CD8-positive, alpha-beta memory T cell (primary cell): Measurements from ENCODE around the gene LRRC23. TPM values are rescaled to one million over a fixed set of nuclear protein-coding genes. Genes with fewer than 3 reads are reported as not detected.
A peak's percentile ranks its signal among the peaks of the same experiment; 100 is the strongest.

Experiments used
- CTCF ChIA-PET: fragments of 350-600 bp; sonication (Branson Sonifier 250); formaldehyde crosslinking; loops from one replicate; lab custom pipeline; 2021; ENCODE audit warnings: antibody characterized with exemption; lab: Charles Lee
- POLR2A ChIA-PET: fragments of 350-600 bp; sonication (Branson Sonifier 250); formaldehyde crosslinking; loops from one replicate; lab custom pipeline; 2021; ENCODE audit warnings: antibody characterized with exemption; lab: Charles Lee
- DNase-seq, 5 donors: peaks; one replicate each; pipeline versions ENCODE4 v3.0.0 to v3.0.0-alpha.2; 2020 to 2022; ENCODE audit warnings: mixed read lengths in 1 of 5
- H3K27ac ChIP-seq: one replicate; pipeline ENCODE4 v1.7.0; 2013; ENCODE audit warnings: low read depth, mild to moderate bottlenecking, low read length, moderate library complexity
- H3K27me3 ChIP-seq: 2 replicates; pipeline ENCODE4 v1.7.0; 2013; ENCODE audit warnings: low read length, mild to moderate bottlenecking; ENCODE audit not compliant: insufficient read depth, poor library complexity, severe bottlenecking
- H3K36me3 ChIP-seq: 2 replicates; pipeline ENCODE4 v1.7.0; 2013; ENCODE audit warnings: mild to moderate bottlenecking, low read length, moderate library complexity; ENCODE audit not compliant: insufficient read depth
- H3K4me1 ChIP-seq: 2 replicates; pipeline ENCODE4 v1.7.0; 2013; ENCODE audit warnings: mild to moderate bottlenecking, low read length, moderate library complexity; ENCODE audit not compliant: insufficient read depth
- H3K4me3 ChIP-seq: 2 replicates; pipeline ENCODE4 v1.7.0; 2013; ENCODE audit warnings: mild to moderate bottlenecking, low read length
- H3K9me3 ChIP-seq: 2 replicates; pipeline ENCODE4 v1.7.0; 2013; ENCODE audit warnings: mild to moderate bottlenecking, low read length
- H3K27ac Mint-ChIP-seq, 8 donors: one replicate each; pipeline ENCODE4 v1.8.0; 2020 to 2021; ENCODE audit warnings: mixed read lengths in 8 of 8, mild to moderate bottlenecking in 6 of 8, inconsistent platforms in 3 of 8, moderate library complexity in 3 of 8
- H3K27me3 Mint-ChIP-seq, 2 donors: one replicate each; pipeline ENCODE4 v1.8.0; 2020 to 2021; ENCODE audit warnings: mixed read lengths in 2 of 2, mild to moderate bottlenecking in 1 of 2, moderate library complexity in 1 of 2
- H3K36me3 Mint-ChIP-seq, 3 donors: one replicate each; pipeline ENCODE4 v1.8.0; 2020 to 2021; ENCODE audit warnings: mixed read lengths in 3 of 3, inconsistent platforms in 1 of 3, mild to moderate bottlenecking in 1 of 3
- H3K4me1 Mint-ChIP-seq, 3 donors: one replicate each; pipeline ENCODE4 v1.8.0; 2020 to 2021; ENCODE audit warnings: mixed read lengths in 3 of 3, inconsistent platforms in 1 of 3, mild to moderate bottlenecking in 1 of 3
- H3K4me3 Mint-ChIP-seq, 7 donors: one replicate each; pipeline ENCODE4 v1.8.0; 2020 to 2021; ENCODE audit warnings: mixed read lengths in 7 of 7, mild to moderate bottlenecking in 6 of 7, moderate library complexity in 4 of 7, inconsistent platforms in 2 of 7
- H3K9me3 Mint-ChIP-seq, 5 donors: one replicate each; pipeline ENCODE4 v1.8.0; 2020 to 2022; ENCODE audit warnings: mixed read lengths in 5 of 5, mild to moderate bottlenecking in 3 of 5, moderate library complexity in 2 of 5, inconsistent platforms in 1 of 5
- polyA plus RNA-seq: library from polyadenylated mRNA; unstranded; fragments of 300-500 nt; fragmentation: Illumina TruSeq; gene quantifications from one replicate; pipeline ENCODE4 v1.2.3, GENCODE V29; 2021
- total RNA-seq, 2 experiments: library from RNA; stranded (reverse); gene quantifications; one replicate each; pipeline ENCODE4 v1.2.3, GENCODE V29; 2021

The LRRC23 gene
- total and polyA plus RNA-seq, 3 experiments from 2014 or later: 4.9 to 5.0 (median 5.0) TPM

DNA sequence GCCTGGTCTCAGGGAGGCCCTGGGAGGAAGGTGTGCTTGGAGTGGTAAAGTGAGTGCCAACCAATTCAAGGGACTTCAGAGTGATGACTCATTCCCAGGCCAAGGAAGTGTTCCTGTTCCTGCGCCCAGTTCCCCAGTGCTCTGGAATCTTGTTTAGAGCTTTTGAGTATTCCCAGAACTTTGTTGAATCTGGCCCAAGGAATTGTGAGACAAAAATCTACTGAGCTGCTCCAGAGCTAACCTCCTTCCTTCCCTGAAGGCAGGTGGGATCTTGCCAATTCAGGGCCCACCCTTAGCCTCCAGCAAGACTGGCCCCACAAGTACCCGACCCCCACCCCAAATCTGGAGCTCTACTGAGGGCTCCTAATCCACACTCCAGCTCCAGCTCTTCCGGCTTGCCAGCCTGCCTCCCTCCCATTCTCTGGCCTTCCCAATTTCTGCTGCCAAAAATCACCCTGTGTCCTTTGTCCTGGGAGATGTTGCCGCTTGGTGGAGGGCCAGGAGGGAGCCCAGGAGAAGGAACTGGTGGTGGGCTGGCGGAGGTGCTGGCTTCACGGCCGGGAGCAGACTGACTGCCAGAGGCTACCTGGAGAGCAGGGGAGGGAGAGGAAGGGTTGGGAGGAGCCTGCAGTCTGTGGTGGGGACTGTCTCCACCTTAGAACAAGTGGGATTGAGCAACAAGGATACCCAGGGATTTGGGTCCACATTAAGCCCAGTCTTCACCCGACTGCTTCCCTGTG lies 21.1 kb downstream of the LRRC23 start:
- H3K4me1 Mint-ChIP-seq: peaks cover 32 to 47% (median 40%) of the 10 kb centered on the region in 3 donors
- no peak for DNase-seq
- CTCF ChIA-PET: interaction anchor here (0.8 to 8.9 kb wide), 15 partner anchors 12 to 185 kb away, joined by 3 to 88 read pairs (median 8); partner anchors contain the start of genes C12orf57, C1R, C1RL and ENO2
- H3K27ac Mint-ChIP-seq: peak overlapping the region in 7 of 8 donors; percentile 40 to 92 (median 74)
- H3K36me3 ChIP-seq: no peaks in the 10 kb centered on the region
- no peak overlapping the region for H3K27ac ChIP-seq
- H3K27me3 Mint-ChIP-seq: no peaks in the 10 kb centered on the region
- no peaks in the 10 kb centered on the region for H3K27me3 ChIP-seq
- H3K9me3 Mint-ChIP-seq: no peaks in the 10 kb centered on the region
- peak overlapping the region; percentile 17 to 97 (median 91) for H3K4me3 Mint-ChIP-seq
- H3K9me3 ChIP-seq: no peaks in the 10 kb centered on the region
- POLR2A ChIA-PET: interaction anchor here (0.5 to 2.3 kb wide), 8 partner anchors 10 to 1011 kb away, joined by 3 to 12 read pairs (median 4); partner anchors contain the start of genes ENO2 and SPSB2
- H3K36me3 Mint-ChIP-seq: peaks cover 0 to 26% (median 0%) of the 10 kb centered on the region in 3 donors
- no peak overlapping the region for H3K4me3 ChIP-seq
- peaks cover 37% of the 10 kb centered on the region for H3K4me1 ChIP-seq

DNA sequence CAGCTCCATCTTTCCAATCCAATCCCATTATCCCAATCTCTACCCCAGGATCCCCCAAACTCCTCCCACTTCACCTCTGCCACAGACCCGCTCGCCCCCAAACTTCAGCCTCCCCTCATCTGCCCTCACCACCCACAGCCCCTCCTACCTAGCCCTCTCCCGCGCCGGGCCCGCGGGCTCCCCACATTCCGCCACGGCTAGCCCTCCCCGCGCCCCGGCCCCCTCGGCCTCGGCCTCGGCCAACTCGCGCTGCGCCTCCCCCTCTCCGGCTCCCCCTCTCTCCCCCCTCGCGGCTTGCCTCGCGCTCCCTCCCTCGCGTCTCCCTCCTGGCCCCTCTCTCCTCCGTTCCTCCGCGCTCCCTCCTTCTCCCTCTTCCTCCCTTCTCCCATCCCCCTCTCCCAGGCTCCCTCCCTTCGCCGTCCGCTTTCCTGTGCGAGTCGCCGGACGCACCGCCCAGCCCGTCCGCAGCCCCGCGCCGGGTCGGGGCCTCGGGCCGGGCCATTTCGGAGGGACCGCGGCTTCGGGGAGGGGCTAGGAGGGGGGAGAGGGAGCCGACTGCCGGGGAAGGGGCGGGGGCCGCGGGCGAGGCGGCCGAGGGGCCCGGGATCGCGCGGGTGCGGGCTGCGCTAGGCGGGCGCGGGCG lies 22.9 kb downstream of the LRRC23 start, which contains the start of gene ATN1:
Gene ATN1, plus strand, starts transcription at position 581 of the 643 bp plus-strand sequence. CDS start 6,043 bp downstream, outside the sequence.
- Histone ChIP-seq H3K27me3 (no peaks in the 10 kb centered on the region), H3K36me3 (no peaks in the 10 kb centered on the region), H3K27ac (peak within 1 kb of the TSS; percentile 65), H3K9me3 (no peaks in the 10 kb centered on the region), H3K4me1 (peaks cover 48% of the 10 kb centered on the region), H3K4me3 (peak within 1 kb of the TSS; percentile 59)
- Mint-ChIP-seq H3K4me1 (peaks cover 32 to 57% (median 46%) of the 10 kb centered on the region in 3 donors), H3K27ac (peak within 1 kb of the TSS; percentile 68 to 99 (median 93)), H3K9me3 (no peaks in the 10 kb centered on the region), H3K36me3 (peaks cover 0 to 12% (median 0%) of the 10 kb centered on the region in 3 donors), H3K4me3 (peak within 1 kb of the TSS; percentile 82 to 97 (median 92)), H3K27me3 (no peaks in the 10 kb centered on the region)
- POLR2A ChIA-PET: interaction anchor here (0.9 to 1.6 kb wide), 5 partner anchors 8 to 181 kb away, joined by 3 to 6 read pairs (median 3); partner anchors contain the start of genes C12orf57, C1RL and RNU7-1
- CTCF ChIA-PET: interaction anchor here (3.1 to 8.9 kb wide), 7 partner anchors 10 to 183 kb away, joined by 8 to 88 read pairs (median 69); partner anchors contain the start of genes C12orf57, C1RL, ENO2 and RNU7-1
- DNase-seq: peak; percentile 27 to 68 (median 38)

DNA sequence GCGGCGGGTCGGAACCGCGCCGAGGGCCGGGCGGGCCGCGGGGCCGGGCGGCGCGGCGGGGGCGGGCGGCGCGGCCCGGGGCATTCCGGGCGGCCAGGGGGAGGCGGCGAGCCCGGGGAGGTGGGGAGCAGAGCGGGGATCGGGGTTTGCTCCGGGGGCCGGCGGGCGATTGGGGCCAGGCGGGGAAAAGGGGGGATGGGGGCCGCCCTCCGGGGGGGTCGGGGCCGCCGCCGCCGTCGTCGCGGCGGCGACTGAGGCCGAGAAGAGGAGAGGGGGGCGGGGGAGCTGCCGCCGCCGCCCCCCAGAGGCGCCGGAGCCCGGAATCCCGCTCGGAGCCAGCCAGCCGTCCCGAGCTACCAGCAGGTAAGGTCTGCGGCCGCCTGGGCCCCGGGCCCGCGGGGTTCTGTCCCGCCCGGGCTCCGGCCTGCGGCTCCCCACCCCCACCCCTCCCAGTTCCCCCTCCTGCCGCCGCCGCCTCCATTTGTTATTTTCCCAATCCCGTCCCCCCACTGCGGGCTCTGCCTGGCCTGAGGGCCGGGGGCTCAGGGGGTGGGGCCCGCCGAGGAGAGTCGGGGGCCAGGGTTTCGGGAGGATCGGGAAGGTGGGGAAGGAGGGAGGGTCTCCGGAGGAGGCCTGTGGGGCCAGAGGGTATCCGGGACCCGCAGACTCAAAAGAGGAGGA lies 23.5 kb downstream of the LRRC23 start:
- Mint-ChIP-seq H3K27me3 (no peaks in the 10 kb centered on the region), H3K9me3 (no peaks in the 10 kb centered on the region), H3K4me3 (peak overlapping the region; percentile 82 to 91 (median 87)), H3K36me3 (peaks cover 0 to 8% (median 3%) of the 10 kb centered on the region in 3 donors), H3K4me1 (peaks cover 36 to 62% (median 51%) of the 10 kb centered on the region in 3 donors), H3K27ac (peak overlapping the region; percentile 68 to 99 (median 92))
- Histone ChIP-seq H3K4me1 (peaks cover 55% of the 10 kb centered on the region), H3K4me3 (peak overlapping the region; percentile 47), H3K27me3 (no peaks in the 10 kb centered on the region), H3K27ac (peak overlapping the region; percentile 65), H3K36me3 (no peaks in the 10 kb centered on the region), H3K9me3 (no peaks in the 10 kb centered on the region)
- peak in 1 of 5 donors; percentile 59 for DNase-seq
- POLR2A ChIA-PET: interaction anchor here (1.0 to 1.8 kb wide), 4 partner anchors 10 to 33 kb away, joined by 4 to 10 read pairs (median 6); partner anchors contain the start of genes C12orf57 and RNU7-1
- CTCF ChIA-PET: interaction anchor here (1.2 to 8.9 kb wide), 6 partner anchors 9 to 186 kb away, joined by 3 to 88 read pairs (median 68); partner anchors contain the start of genes C12orf57, RNU7-1, SPSB2 and TPI1

DNA sequence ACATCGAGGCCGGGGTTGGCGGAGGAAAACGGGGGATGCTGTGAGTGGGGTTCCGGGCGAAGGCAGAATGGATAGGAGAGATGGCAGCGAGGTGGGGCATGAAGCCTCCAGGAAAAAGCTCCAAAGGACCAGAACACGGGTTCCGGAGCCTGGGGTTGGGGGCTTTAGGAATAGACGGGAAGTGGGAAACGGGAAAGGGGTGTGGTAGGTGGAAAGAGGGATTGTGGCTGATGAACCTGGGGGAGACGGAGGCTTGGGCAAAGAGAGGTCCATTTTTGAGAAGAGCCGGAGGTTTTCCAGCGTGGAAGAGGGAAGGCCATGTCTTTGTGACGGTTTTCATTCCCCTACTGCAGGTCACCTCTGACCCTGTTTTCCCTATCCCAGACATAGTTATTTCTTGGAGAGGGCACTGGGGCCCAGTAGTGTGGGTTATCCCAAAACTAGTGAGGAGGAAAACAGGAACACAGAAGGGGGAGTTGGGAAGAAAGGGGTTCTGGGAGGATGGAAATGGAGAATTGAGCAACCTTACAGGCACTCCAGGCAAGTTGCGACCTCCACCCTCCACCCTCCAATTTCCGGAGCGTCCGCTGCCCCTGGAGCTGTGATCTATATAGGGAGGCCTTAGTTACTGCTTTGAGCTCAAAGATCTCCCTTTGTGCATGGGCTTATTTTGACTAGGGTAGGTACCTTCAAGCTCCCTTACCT lies 24.2 kb downstream of the LRRC23 start:
- peak overlapping the region; percentile 47 for H3K4me3 ChIP-seq
- no peaks in the 10 kb centered on the region for H3K36me3 ChIP-seq
- CTCF ChIA-PET: interaction anchor here (1.2 to 8.9 kb wide), 6 partner anchors 8 to 185 kb away, joined by 3 to 88 read pairs (median 68); partner anchors contain the start of genes C12orf57, RNU7-1, SPSB2 and TPI1
- H3K36me3 Mint-ChIP-seq: peaks cover 0 to 11% (median 3%) of the 10 kb centered on the region in 3 donors
- POLR2A ChIA-PET: interaction anchor here (1.0 to 1.8 kb wide), 4 partner anchors 9 to 32 kb away, joined by 4 to 10 read pairs (median 6); partner anchors contain the start of genes C12orf57 and RNU7-1
- H3K4me1 Mint-ChIP-seq: peaks cover 37 to 65% (median 51%) of the 10 kb centered on the region in 3 donors
- H3K27me3 ChIP-seq: no peaks in the 10 kb centered on the region
- H3K4me3 Mint-ChIP-seq: peak overlapping the region; percentile 82 to 91 (median 87)
- H3K9me3 Mint-ChIP-seq: no peaks in the 10 kb centered on the region
- H3K27ac Mint-ChIP-seq: peak overlapping the region; percentile 68 to 99 (median 92)
- H3K4me1 ChIP-seq: peaks cover 61% of the 10 kb centered on the region
- no peaks in the 10 kb centered on the region for H3K9me3 ChIP-seq
- H3K27ac ChIP-seq: peak overlapping the region; percentile 65
- H3K27me3 Mint-ChIP-seq: no peaks in the 10 kb centered on the region
- no peak for DNase-seq

DNA sequence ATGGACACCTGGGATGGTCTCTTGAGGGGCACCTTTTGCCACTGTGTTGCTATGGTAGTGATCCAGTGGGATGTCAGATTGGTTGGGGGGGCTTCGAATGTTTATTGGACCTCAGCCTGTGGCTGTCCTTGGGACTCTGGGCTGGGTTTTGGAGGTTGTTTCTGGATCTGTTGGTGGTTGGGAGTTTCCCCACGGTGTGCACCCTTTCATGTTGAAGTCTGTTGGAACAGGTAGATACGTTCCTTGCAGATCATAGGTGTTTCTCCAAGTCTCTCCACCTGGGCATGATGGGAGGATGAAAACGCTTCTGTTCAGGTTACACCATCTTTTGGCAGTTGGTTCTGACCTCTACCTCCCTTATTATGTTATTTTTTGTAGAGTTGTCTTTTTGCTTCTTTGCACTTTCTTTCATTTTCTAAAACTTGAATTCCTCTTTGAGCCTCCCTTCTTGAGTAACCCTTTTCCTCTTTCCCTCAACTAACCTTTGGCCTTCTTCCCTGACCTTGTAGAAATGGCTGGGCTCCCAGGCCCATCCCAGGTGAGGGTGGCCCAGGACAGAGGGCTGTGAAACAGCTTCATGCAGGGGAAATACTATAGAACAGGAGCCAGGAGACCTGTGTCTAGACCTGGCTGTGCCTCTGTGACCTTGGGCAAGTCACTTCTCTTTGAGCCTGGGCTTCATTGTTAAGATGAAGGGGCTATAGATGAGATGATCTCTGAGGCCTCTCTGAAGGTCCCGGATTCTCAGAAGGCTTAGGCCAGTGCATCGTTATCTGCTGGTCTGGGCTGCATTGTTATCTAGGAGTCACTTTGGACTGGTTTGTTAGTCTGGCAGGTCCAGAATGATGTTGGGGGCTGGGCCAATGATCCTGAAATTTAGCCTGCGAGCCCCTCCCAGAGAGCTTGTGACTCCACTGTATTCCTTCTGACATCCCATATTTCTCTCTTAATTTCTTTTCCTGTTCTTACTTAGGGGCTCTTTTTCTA lies 25.1 kb downstream of the LRRC23 start:
- Mint-ChIP-seq H3K27me3 (no peaks in the 10 kb centered on the region), H3K4me1 (peaks cover 29 to 65% (median 42%) of the 10 kb centered on the region in 3 donors), H3K36me3 (peaks cover 0 to 18% (median 5%) of the 10 kb centered on the region in 3 donors), H3K9me3 (no peaks in the 10 kb centered on the region), H3K4me3 (peak overlapping the region; percentile 82 to 91 (median 87)), H3K27ac (peak overlapping the region; percentile 68 to 96 (median 92))
- Histone ChIP-seq H3K9me3 (no peaks in the 10 kb centered on the region), H3K27ac (peak overlapping the region; percentile 65), H3K36me3 (no peaks in the 10 kb centered on the region), H3K4me1 (peaks cover 54% of the 10 kb centered on the region), H3K27me3 (no peaks in the 10 kb centered on the region), H3K4me3 (peak overlapping the region; percentile 47)
- POLR2A ChIA-PET: interaction anchor here (0.9 to 1.8 kb wide), 3 partner anchors 8 to 31 kb away, joined by 3 to 10 read pairs (median 7); no protein-coding TSS in a partner anchor
- DNase-seq: no peak
- CTCF ChIA-PET: interaction anchor here (1.2 to 8.9 kb wide), 6 partner anchors 8 to 184 kb away, joined by 3 to 88 read pairs (median 68); partner anchors contain the start of genes C12orf57, RNU7-1, SPSB2 and TPI1

DNA sequence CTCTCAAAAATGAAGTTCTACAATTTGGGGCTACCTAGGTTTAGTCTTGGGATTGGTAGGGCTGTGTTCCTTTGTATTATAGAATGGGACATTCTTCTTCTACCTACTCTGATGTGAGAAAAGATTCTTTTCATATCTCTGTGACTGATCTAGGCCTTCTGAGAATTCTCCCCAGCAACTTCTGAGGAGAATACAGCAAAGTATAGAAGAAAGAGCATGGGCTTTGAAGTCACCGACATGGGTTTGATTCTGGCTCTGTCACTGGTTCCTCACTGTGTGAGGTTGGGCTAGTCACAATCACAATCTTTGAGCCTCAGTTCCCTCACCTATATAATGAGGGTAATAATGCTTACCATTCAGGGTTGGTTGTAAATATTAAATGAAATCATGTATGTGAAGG lies 28.1 kb downstream of the LRRC23 start:
- ChIA-PET POLR2A (interaction anchor here (0.6 kb wide), 1 partner anchor 23 kb away, joined by 3 read pairs; no protein-coding TSS in a partner anchor), CTCF (interaction anchor here (22.6 kb wide), 1 partner anchor 28 kb away, joined by 815 read pairs; no protein-coding TSS in a partner anchor)
- no peak overlapping the region for H3K27ac ChIP-seq
- H3K27me3 ChIP-seq: no peaks in the 10 kb centered on the region
- Mint-ChIP-seq H3K36me3 (peaks cover 0 to 38% (median 5%) of the 10 kb centered on the region in 3 donors), H3K9me3 (no peaks in the 10 kb centered on the region), H3K27ac (peak overlapping the region in 6 of 8 donors; percentile 31 to 83 (median 66)), H3K4me3 (peak overlapping the region in 2 of 7 donors; percentile 5 to 64), H3K4me1 (peaks cover 34 to 67% (median 46%) of the 10 kb centered on the region in 3 donors), H3K27me3 (no peaks in the 10 kb centered on the region)
- no peaks in the 10 kb centered on the region for H3K9me3 ChIP-seq
- no peak overlapping the region for H3K4me3 ChIP-seq
- no peaks in the 10 kb centered on the region for H3K36me3 ChIP-seq
- peaks cover 55% of the 10 kb centered on the region for H3K4me1 ChIP-seq
- no peak for DNase-seq
